GM12878 (cell line): ENCODE measurements around the gene POTEF. TPM values are rescaled to one million over a fixed set of nuclear protein-coding genes. Genes with fewer than 3 reads are reported as not detected.
"Not testable (repeated sequence)": the region's sequence is repeated elsewhere in the genome, so short reads cannot be mapped to it uniquely, and the experiment has no call there.

Experiments used
- ATAC-seq: fragments of 200-7000 bp; cut with Tn5 transposase; 3 replicates; pipeline ENCODE4 v1.9.1; 2020; ENCODE audit warnings: mild to moderate bottlenecking, moderate library complexity
- Bru-seq: library from RNA; stranded (reverse); fragments of 400-500 nt; gene quantifications from one replicate; lab custom pipeline; 2021; lab: Mats Ljungman, UMichigan
- BruChase-seq, 2 experiments: library from RNA; stranded (reverse); fragments of 400-500 nt; gene quantifications; one replicate each; lab custom pipeline; 2021; lab: Mats Ljungman, UMichigan
- BruUV-seq: library from RNA; stranded (reverse); fragments of 400-500 nt; replicated peaks from 2 replicates; lab custom pipeline; 2021; lab: Mats Ljungman, UMichigan
- CTCF ChIA-PET: fragments of 300-600 bp; sonication (Branson Sonifier 250); formaldehyde crosslinking; extraction: SDS; loops from one replicate; lab custom pipeline; 2021; ENCODE audit warnings: inconsistent platforms; lab: Yijun Ruan, JAX
- POLR2A ChIA-PET: fragments of 350-600 bp; formaldehyde crosslinking; extraction: SDS; loops from one replicate; lab custom pipeline; 2021; ENCODE audit warnings: inconsistent platforms; lab: Charles Lee
- RAD21 ChIA-PET: fragments of 300-600 bp; sonication (Branson Sonifier 250); formaldehyde crosslinking; loops from one replicate; lab custom pipeline; 2023; ENCODE audit warnings: antibody characterized with exemption; ENCODE audit not compliant: unreplicated experiment; lab: Charles Lee
- SMC1A ChIA-PET: fragments of 300-600 bp; sonication (Branson Sonifier 250); formaldehyde crosslinking; loops from one replicate; lab custom pipeline; 2023; ENCODE audit not compliant: unreplicated experiment, uncharacterized antibody; lab: Charles Lee
- DNase-seq: peaks from one replicate; pipeline ENCODE4 v3.0.0-alpha.2; 2011; ENCODE audit warnings: low read depth, low spot score
- FAIRE-seq: peaks from 3 replicates; lab custom pipeline; 2011; peaks lifted over from hg19 to GRCh38; lab: Jason Lieb, UNC
- H2AFZ ChIP-seq: 2 replicates; pipeline ENCODE4 v1.6.0; 2011; ENCODE audit warnings: low read depth, low read length, control low read depth; ENCODE audit not compliant: control insufficient read depth
- H3K27ac ChIP-seq: 2 replicates; pipeline ENCODE4 v1.5.1; 2011; ENCODE audit warnings: control low read depth; ENCODE audit not compliant: control insufficient read depth, insufficient read depth
- H3K27me3 ChIP-seq, 2 experiments: replicated peaks in 1 of 2; 2 replicates each; pipeline versions ENCODE4 v1.6.0 to v1.6.1; 2011; ENCODE audit warnings: low read length in 1 of 2; ENCODE audit not compliant: control insufficient read depth in 2 of 2, insufficient read depth in 2 of 2
- H3K36me3 ChIP-seq, 2 experiments: 2 replicates each; pipeline ENCODE4 v1.5.1; 2011; ENCODE audit warnings: low read length in 1 of 2; ENCODE audit not compliant: control insufficient read depth in 2 of 2, insufficient read depth in 2 of 2
- H3K4me1 ChIP-seq: 2 replicates; pipeline ENCODE4 v1.6.1; 2011; ENCODE audit warnings: mild to moderate bottlenecking, low read length, moderate library complexity, mixed read lengths; ENCODE audit not compliant: control insufficient read depth, insufficient read depth
- H3K4me2 ChIP-seq: 2 replicates; pipeline ENCODE4 v1.6.0; 2011; ENCODE audit warnings: control low read depth; ENCODE audit not compliant: control insufficient read depth, insufficient read depth
- H3K4me3 ChIP-seq: fragments of 200-600 bp; sonication (generic); 2 replicates; pipeline ENCODE4 v1.5.1; 2016
- H3K79me2 ChIP-seq: 2 replicates; pipeline ENCODE4 v1.6.0; 2011; ENCODE audit warnings: low read length; ENCODE audit not compliant: control insufficient read depth, insufficient read depth
- H3K9ac ChIP-seq: 2 replicates; pipeline ENCODE4 v1.8.0; 2011; ENCODE audit warnings: low read length, control low read depth, mixed read lengths; ENCODE audit not compliant: control insufficient read depth, insufficient read depth
- H3K9me3 ChIP-seq: replicated peaks from 3 replicates; pipeline ENCODE4 v1.5.1; 2011; ENCODE audit warnings: mild to moderate bottlenecking, low read length; ENCODE audit not compliant: control insufficient read depth, insufficient read depth
- H4K20me1 ChIP-seq: 2 replicates; pipeline ENCODE4 v1.6.0; 2011; ENCODE audit not compliant: control insufficient read depth, insufficient read depth
- JUNB ChIP-seq: IDR thresholded peaks from 2 replicates; pipeline ENCODE4 v1.6.1; 2016; ENCODE audit warnings: antibody characterized with exemption, mild to moderate bottlenecking
- WGBS: methylation state at CpG from one replicate; pipeline ENCODE4 v1.1.6; 2016; ENCODE audit warnings: low lambda C conversion rate; ENCODE audit not compliant: insufficient replicate concordance, insufficient coverage; ENCODE audit errors: missing lambda C conversion rate; 5-methylcytosine and 5-hydroxymethylcytosine counted together
- in situ Hi-C: fragments of 300-500 bp; cut with MboI; formaldehyde crosslinking; loops from 9 replicates; pipeline ENCODE4 v1.14.3; 2018; ENCODE audit warnings: mixed read lengths
- intact Hi-C: fragments of 100-400 bp; cut with micrococcal nuclease; formaldehyde crosslinking; loops from one replicate; pipeline ENCODE4 v1.14.2; 2022; ENCODE audit not compliant: unreplicated experiment
- long read RNA-seq, 2 experiments: library from polyadenylated mRNA; unstranded; transcript quantifications; one replicate each; pipeline ENCODE4 v2.0.0, GENCODE V29; 2019 to 2020
- polyA minus RNA-seq, 3 experiments: library from RNA; depleted of rRNA, polyadenylated mRNA; stranded (reverse); fragments of >200 nt; gene quantifications; 2 replicates each; pipeline ENCODE4 v1.2.3, GENCODE V29; 2011
- polyA plus RNA-seq, 11 experiments: library from polyadenylated mRNA; depleted of rRNA in 4 of 11; unstranded in 6 of 11; stranded (reverse) in 5 of 11; fragments of >200 nt; fragmentation: Nextera tagmentation in 4 of 11; fragmentation: Illumina TruSeq in 1 of 11; extraction: Ambion mirVana in 4 of 11; extraction: Trizol in 1 of 11; gene quantifications; 1 replicate in 1 of 11; 2 replicates in 10 of 11; pipeline versions ENCODE4 v1.2.1 to v1.2.3, GENCODE V29; 2011 to 2016; ENCODE audit warnings: inconsistent platforms in 2 of 11, missing spikeins in 2 of 11, low read depth in 1 of 11
- total RNA-seq, 4 experiments: library from RNA; depleted of rRNA in 3 of 4; stranded (reverse); fragments of >200 nt in 3 of 4; fragmentation: Illumina TruSeq in 1 of 4; extraction: Trizol in 1 of 4; gene quantifications; 2 replicates each; pipeline versions ENCODE4 v1.2.1 to v1.2.3, GENCODE V29; 2013 to 2021

The POTEF gene
- total RNA-seq (2013; cell fraction: nucleolus; rRNA removed) = not detected in 2 replicates
- total RNA-seq (2014; rRNA removed) (0.11 TPM in 1 of 2 replicates, not detected in the other), total RNA-seq (2014; rRNA removed; fragmentation: Illumina TruSeq; extraction: Trizol) (not detected in 2 replicates), total RNA-seq (2021) (not detected in 2 replicates), polyA plus RNA-seq (2011; rRNA removed) (not detected in 2 replicates), polyA plus RNA-seq (2014; fragmentation: Illumina TruSeq; extraction: Trizol) (0.03 TPM in 1 of 2 replicates, not detected in the other), polyA plus RNA-seq (2014; fragmentation: Nextera tagmentation; extraction: Ambion mirVana) (not detected), polyA plus RNA-seq (2014; rRNA removed) (0.05 TPM in 1 of 2 replicates, not detected in the other), polyA plus RNA-seq (2016; fragmentation: Nextera tagmentation; extraction: Ambion mirVana) (not detected), polyA minus RNA-seq (2011; rRNA and poly(A)+ RNA removed) (not detected in 2 replicates), Bru-seq, nascent RNA (percentile 7 among the genes with signal in this experiment), BruChase-seq, experiment 1, labeled RNA remaining after a 6-hour chase (percentile 10 among the genes with signal in this experiment), BruChase-seq, experiment 2, labeled RNA remaining after a 2-hour chase (percentile 5 among the genes with signal in this experiment)
- polyA plus RNA-seq (2011; ENCODE audit: low read depth) = not detected
- polyA plus RNA-seq (2011; cell fraction: cytosol; rRNA removed) = not detected in 2 replicates
- polyA plus RNA-seq (2011; cell fraction: nucleus; rRNA removed) = not detected in 2 replicates
- polyA plus RNA-seq (2012) = not detected in 2 replicates
- not detected in 2 replicates for polyA minus RNA-seq (2011; cell fraction: cytosol; rRNA and poly(A)+ RNA removed)
- polyA minus RNA-seq (2011; cell fraction: nucleus; rRNA and poly(A)+ RNA removed) = not detected in 2 replicates
- long read RNA-seq, experiment 1 = 0 reads
- long read RNA-seq, experiment 2 = 0 reads

- ATAC-seq, RAD21 ChIA-PET, DNase-seq, in situ Hi-C loops, H3K9me3 ChIP-seq, H3K27ac ChIP-seq, SMC1A ChIA-PET, H3K4me1 ChIP-seq, BruUV-seq, CTCF ChIA-PET, H3K27me3 ChIP-seq, H2AFZ ChIP-seq, H3K79me2 ChIP-seq, FAIRE-seq, H3K9ac ChIP-seq, H3K4me3 ChIP-seq, H3K36me3 ChIP-seq, intact Hi-C loops, H4K20me1 ChIP-seq, H3K4me2 ChIP-seq: not testable (repeated sequence)
- POLR2A ChIA-PET = interaction anchor here (0.6 kb wide), 1 partner anchor 56 kb away, joined by 3 read pairs; no protein-coding TSS in a partner anchor
- 68% methylated on average over 18 of the region's 29 CpGs for WGBS
Measured at GRCh38 chr2:130129120-130129829, at the start of gene POTEF. TSS of gene POTEF (minus strand) at chr2:130129222. CDS start at chr2:130120515, 8,707 bp downstream.

- POLR2A ChIA-PET, RAD21 ChIA-PET: not testable (repeated sequence)
Measured at GRCh38 chr2:130174866-130175265, 45.8 kb upstream of the POTEF start.

More at GRCh38 chr2:130174866-130175265, 45.8 kb upstream of the POTEF start:
- peak; percentile 83 for ATAC-seq
- H4K20me1 ChIP-seq, in situ Hi-C loops, CTCF ChIA-PET, H3K9me3 ChIP-seq, H3K4me3 ChIP-seq, H3K27ac ChIP-seq, BruUV-seq, H3K4me2 ChIP-seq, H2AFZ ChIP-seq, H3K4me1 ChIP-seq, SMC1A ChIA-PET, H3K9ac ChIP-seq, H3K27me3 ChIP-seq, intact Hi-C loops: not testable (repeated sequence)
- peak; percentile 97 for FAIRE-seq
- TF ChIP-seq JUNB = peak; percentile 30; the same call in 1 of the 2 replicates
- H3K36me3 ChIP-seq = peaks cover 5 to 11% of the 10 kb centered on the region in 2 experiments
- peaks cover 24% of the 10 kb centered on the region for H3K79me2 ChIP-seq
- 4% methylated on average over 5 of the region's 5 CpGs for WGBS
- DNase-seq = peak; percentile 11
